CD14-positive monocyte (primary cell): ENCODE measurements around the gene SLC25A40. TPM values are rescaled to one million over a fixed set of nuclear protein-coding genes. Genes with fewer than 3 reads are reported as not detected.

Experiments
- DNase-seq, 3 donors: peaks; one replicate each; pipeline ENCODE4 v3.0.0-alpha.2; 2011 to 2022
- H2AFZ ChIP-seq: 2 replicates; pipeline ENCODE4 v1.6.0; 2012; ENCODE audit warnings: mild to moderate bottlenecking, low read depth, low read length, inconsistent platforms; ENCODE audit not compliant: insufficient read depth, poor library complexity, severe bottlenecking
- H3K27ac ChIP-seq, 2 donors: 1 replicate in 1 of 2; 2 replicates in 1 of 2; pipeline ENCODE4 v1.5.1; 2012 to 2013; ENCODE audit warnings: low read length in 2 of 2, control low read depth in 1 of 2, inconsistent platforms in 1 of 2, low read depth in 1 of 2, mild to moderate bottlenecking in 1 of 2
- H3K27me3 ChIP-seq, 2 donors: one replicate each; pipeline versions ENCODE4 v1.6.0 to v1.6.1; 2011 to 2013; ENCODE audit warnings: low read length in 2 of 2; ENCODE audit not compliant: control insufficient read depth in 2 of 2, insufficient read depth in 2 of 2
- H3K36me3 ChIP-seq, 2 donors: replicated peaks in 1 of 2; 1 replicate in 1 of 2; 2 replicates in 1 of 2; pipeline versions ENCODE4 v1.5.1 to v1.6.1; 2012 to 2013; ENCODE audit warnings: low read length in 2 of 2, control low read depth in 1 of 2, inconsistent platforms in 1 of 2, mild to moderate bottlenecking in 1 of 2; ENCODE audit not compliant: insufficient read depth in 2 of 2, control insufficient read depth in 1 of 2
- H3K4me1 ChIP-seq, 2 donors: 1 replicate in 1 of 2; 2 replicates in 1 of 2; pipeline versions ENCODE4 v1.5.1 to v1.6.1; 2012 to 2013; ENCODE audit warnings: low read length in 2 of 2, control low read depth in 1 of 2, inconsistent platforms in 1 of 2, mild to moderate bottlenecking in 1 of 2, moderate library complexity in 1 of 2; ENCODE audit not compliant: insufficient read depth in 2 of 2, control insufficient read depth in 1 of 2
- H3K4me2 ChIP-seq: replicated peaks from 2 replicates; pipeline ENCODE3; 2012; ENCODE audit warnings: low read length, moderate library complexity, mild to moderate bottlenecking; ENCODE audit not compliant: poor library complexity, severe bottlenecking; ENCODE audit errors: extremely low read depth
- H3K4me3 ChIP-seq, 3 experiments: fragments of 200-600 bp in 1 of 3; sonication (generic) in 1 of 3; replicated peaks in 1 of 3; 1 replicate in 2 of 3; 2 replicates in 1 of 3; pipeline ENCODE4 v1.5.1; 2011 to 2013; ENCODE audit warnings: low read length in 3 of 3, mild to moderate bottlenecking in 3 of 3, control low read depth in 2 of 3, low read depth in 2 of 3, inconsistent platforms in 1 of 3, moderate library complexity in 1 of 3
- H3K79me2 ChIP-seq: 2 replicates; pipeline ENCODE4 v1.6.0; 2012; ENCODE audit warnings: mild to moderate bottlenecking, control low read depth, inconsistent platforms, low read length, moderate library complexity; ENCODE audit not compliant: insufficient read depth
- H3K9ac ChIP-seq: 2 replicates; pipeline ENCODE4 v1.6.0; 2017; ENCODE audit warnings: low read length, mild to moderate bottlenecking; ENCODE audit not compliant: insufficient read depth, poor library complexity, severe bottlenecking
- H3K9me3 ChIP-seq, 2 donors: replicated peaks in 1 of 2; 1 replicate in 1 of 2; 2 replicates in 1 of 2; pipeline versions ENCODE4 v1.5.1 to v1.6.1; 2012 to 2013; ENCODE audit warnings: low read length in 2 of 2, control low read depth in 1 of 2; ENCODE audit not compliant: control insufficient read depth in 1 of 2, insufficient read depth in 1 of 2
- H4K20me1 ChIP-seq: 2 replicates; pipeline ENCODE4 v1.6.0; 2012; ENCODE audit warnings: mild to moderate bottlenecking, low read length, control low read depth, moderate library complexity; ENCODE audit not compliant: insufficient read depth
- H3K27ac Mint-ChIP-seq, 7 donors: one replicate each; pipeline ENCODE4 v1.8.0; 2020; ENCODE audit warnings: mild to moderate bottlenecking in 7 of 7, mixed read lengths in 7 of 7, moderate library complexity in 6 of 7, inconsistent platforms in 2 of 7
- H3K27me3 Mint-ChIP-seq, 3 donors: one replicate each; pipeline ENCODE4 v1.8.0; 2021 to 2022; ENCODE audit warnings: low read depth in 3 of 3, mild to moderate bottlenecking in 3 of 3, mixed read lengths in 3 of 3, moderate library complexity in 3 of 3, inconsistent platforms in 1 of 3
- H3K36me3 Mint-ChIP-seq, 2 donors: one replicate each; pipeline ENCODE4 v1.8.0; 2020; ENCODE audit warnings: mixed read lengths in 2 of 2, inconsistent platforms in 1 of 2, mild to moderate bottlenecking in 1 of 2
- H3K4me1 Mint-ChIP-seq: one replicate; pipeline ENCODE4 v1.8.0; 2020; ENCODE audit warnings: mild to moderate bottlenecking, mixed read lengths
- H3K4me3 Mint-ChIP-seq, 2 donors: one replicate each; pipeline ENCODE4 v1.8.0; 2020; ENCODE audit warnings: mild to moderate bottlenecking in 2 of 2, mixed read lengths in 2 of 2, moderate library complexity in 1 of 2
- H3K9me3 Mint-ChIP-seq, 7 donors: one replicate each; pipeline ENCODE4 v1.8.0; 2020 to 2022; ENCODE audit warnings: mixed read lengths in 7 of 7, mild to moderate bottlenecking in 6 of 7, moderate library complexity in 6 of 7, inconsistent platforms in 2 of 7
- WGBS: methylation state at CpG from one replicate; pipeline ENCODE4 v1.1.5; 2013; ENCODE audit warnings: missing lambda C conversion rate; ENCODE audit not compliant: insufficient coverage; 5-methylcytosine and 5-hydroxymethylcytosine counted together
- intact Hi-C, 2 donors: fragments of 100-400 bp; cut with micrococcal nuclease; formaldehyde crosslinking; loops; one replicate each; pipeline versions ENCODE4 v1.15.0 to v1.15.1; 2023
- polyA plus RNA-seq, 3 donors: library from polyadenylated mRNA; depleted of rRNA in 1 of 3; unstranded in 2 of 3; stranded (reverse) in 1 of 3; fragments of 300-500 nt in 2 of 3; fragments of >200 nt in 1 of 3; fragmentation: Illumina TruSeq in 2 of 3; gene quantifications; 1 replicate in 2 of 3; 2 replicates in 1 of 3; pipeline ENCODE4 v1.2.3, GENCODE V29; 2012 to 2021
- TF ChIP-seq, protein P1 (sequence below): fragments of 200-600 bp; IDR thresholded peaks from one replicate; pipeline ENCODE4 v1.8.0; 2022; ENCODE audit warnings: antibody characterized with exemption, mild to moderate bottlenecking

The SLC25A40 gene
- polyA plus RNA-seq, 3 donors: 23.5 to 36.3 (median 26.2) TPM

DNA sequence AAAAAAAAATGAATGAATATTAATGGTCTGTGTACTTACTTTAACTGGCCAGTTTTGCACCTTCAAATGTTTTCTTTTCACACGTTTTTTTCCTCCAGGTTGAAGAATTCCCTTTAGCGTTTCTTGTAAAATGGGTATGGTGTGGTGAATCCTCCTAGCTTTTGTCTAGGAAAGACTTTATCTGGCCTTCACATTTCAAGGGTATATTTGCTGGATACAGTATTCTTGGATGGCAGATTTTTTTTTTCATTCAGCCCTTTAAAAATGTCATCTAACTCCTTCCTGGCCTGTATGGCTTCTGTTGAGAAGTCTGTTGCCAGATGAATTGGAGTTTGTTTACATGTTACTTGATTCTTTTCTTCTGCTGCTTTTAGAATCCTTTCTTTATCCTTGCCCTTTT, 10.1 kb downstream of the SLC25A40 start:
- intact Hi-C loops: no loop called here
- Mint-ChIP-seq H3K36me3 (peaks cover 56 to 72% of the 10 kb centered on the region in 2 donors), H3K27ac (no peak overlapping the region), H3K4me3 (no peak overlapping the region), H3K4me1 (peaks cover 15% of the 10 kb centered on the region), H3K27me3 (no peaks in the 10 kb centered on the region), H3K9me3 (peaks cover 33 to 51% (median 43%) of the 10 kb centered on the region in 7 donors)
- Histone ChIP-seq H4K20me1 (peaks cover 55% of the 10 kb centered on the region), H3K36me3 (peaks cover 13 to 67% of the 10 kb centered on the region in 2 donors), H3K4me2 (no peak overlapping the region), H3K4me3 (no peak overlapping the region), H3K27me3 (no peaks in the 10 kb centered on the region), H3K9me3 (peaks cover 39 to 41% of the 10 kb centered on the region in 2 donors), H3K27ac (no peak overlapping the region), H3K4me1 (peaks cover 0 to 2% of the 10 kb centered on the region in 2 donors), H3K9ac (no peak overlapping the region), H3K79me2 (peaks cover 100% of the 10 kb centered on the region), H2AFZ (no peak overlapping the region)
- TF ChIP-seq, protein P1, sequence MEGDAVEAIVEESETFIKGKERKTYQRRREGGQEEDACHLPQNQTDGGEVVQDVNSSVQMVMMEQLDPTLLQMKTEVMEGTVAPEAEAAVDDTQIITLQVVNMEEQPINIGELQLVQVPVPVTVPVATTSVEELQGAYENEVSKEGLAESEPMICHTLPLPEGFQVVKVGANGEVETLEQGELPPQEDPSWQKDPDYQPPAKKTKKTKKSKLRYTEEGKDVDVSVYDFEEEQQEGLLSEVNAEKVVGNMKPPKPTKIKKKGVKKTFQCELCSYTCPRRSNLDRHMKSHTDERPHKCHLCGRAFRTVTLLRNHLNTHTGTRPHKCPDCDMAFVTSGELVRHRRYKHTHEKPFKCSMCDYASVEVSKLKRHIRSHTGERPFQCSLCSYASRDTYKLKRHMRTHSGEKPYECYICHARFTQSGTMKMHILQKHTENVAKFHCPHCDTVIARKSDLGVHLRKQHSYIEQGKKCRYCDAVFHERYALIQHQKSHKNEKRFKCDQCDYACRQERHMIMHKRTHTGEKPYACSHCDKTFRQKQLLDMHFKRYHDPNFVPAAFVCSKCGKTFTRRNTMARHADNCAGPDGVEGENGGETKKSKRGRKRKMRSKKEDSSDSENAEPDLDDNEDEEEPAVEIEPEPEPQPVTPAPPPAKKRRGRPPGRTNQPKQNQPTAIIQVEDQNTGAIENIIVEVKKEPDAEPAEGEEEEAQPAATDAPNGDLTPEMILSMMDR: no peak
- no CpG with 5 or more reads among the region's 2 CpGs for WGBS
- no peak for DNase-seq

DNA sequence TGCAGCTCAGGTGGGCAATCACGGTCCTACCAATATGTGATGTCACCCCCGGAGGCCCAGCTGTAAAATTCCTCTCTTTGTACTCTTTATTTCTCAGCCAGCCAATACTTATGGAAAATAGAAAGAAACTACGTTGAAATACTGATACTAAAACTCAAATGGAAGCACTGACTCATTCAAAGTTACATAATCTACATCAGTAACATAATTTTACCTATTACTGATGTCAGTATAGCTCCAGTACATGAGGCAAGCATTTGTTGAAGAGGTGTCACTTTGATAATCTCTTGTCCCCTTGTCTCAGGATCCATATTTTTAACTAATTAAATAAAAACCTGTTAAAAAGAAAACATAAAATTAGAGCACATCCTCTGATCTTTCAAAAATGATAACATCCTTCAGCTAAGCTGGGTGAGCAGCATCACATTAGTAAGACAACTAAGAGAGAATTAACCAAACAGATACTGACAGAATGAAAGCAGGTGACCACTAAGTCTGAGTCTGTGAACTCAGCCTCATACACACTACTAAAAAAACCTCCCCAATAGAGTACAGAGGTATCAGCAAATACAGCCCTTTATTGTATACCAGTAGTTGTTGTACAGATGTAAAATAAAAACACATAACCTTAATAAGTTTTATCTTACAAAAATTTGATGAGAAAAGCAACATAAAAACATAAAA, 17.6 kb downstream of the SLC25A40 start:
- H3K79me2 ChIP-seq: peaks cover 57% of the 10 kb centered on the region
- H3K27ac ChIP-seq: peak overlapping the region in 1 of 2 donors; percentile 69
- H3K9me3 ChIP-seq: no peaks in the 10 kb centered on the region
- no CpG with 5 or more reads among the region's 3 CpGs for WGBS
- H3K36me3 ChIP-seq: peaks cover 36 to 60% of the 10 kb centered on the region in 2 donors
- H3K4me3 ChIP-seq: no peak overlapping the region
- no peak overlapping the region for H3K9ac ChIP-seq
- Mint-ChIP-seq H3K36me3 (peaks cover 44 to 59% of the 10 kb centered on the region in 2 donors), H3K27ac (peak overlapping the region; percentile 71 to 99 (median 89)), H3K27me3 (no peaks in the 10 kb centered on the region), H3K4me1 (peaks cover 30% of the 10 kb centered on the region), H3K9me3 (peaks cover 0 to 7% (median 5%) of the 10 kb centered on the region in 7 donors), H3K4me3 (peak overlapping the region; percentile 12 to 62)
- H3K4me2 ChIP-seq: no peak overlapping the region
- no peaks in the 10 kb centered on the region for H3K27me3 ChIP-seq
- DNase-seq: peak in 1 of 3 donors; percentile 46
- H2AFZ ChIP-seq: no peak overlapping the region
- peaks cover 18 to 20% of the 10 kb centered on the region in 2 donors for H3K4me1 ChIP-seq
- peaks cover 17% of the 10 kb centered on the region for H4K20me1 ChIP-seq
- intact Hi-C loops: no loop called here
- TF ChIP-seq, protein P1: no peak
